Dermis blood vessel endothelial cell (primary cell): Measurements from ENCODE around the gene HAO2. TPM values are rescaled to one million over a fixed set of nuclear protein-coding genes. Genes with fewer than 3 reads are reported as not detected.

Experiments
- DNase-seq: peaks from one replicate; pipeline ENCODE4 v3.0.0; 2010
- total RNA-seq: library from RNA; depleted of rRNA; stranded (reverse); fragments of >200 nt; gene quantifications from 2 replicates; pipeline ENCODE4 v1.2.3, GENCODE V29; 2014

Gene HAO2
- total RNA-seq, 1 donor from 2014 or later = not detected

DNA sequence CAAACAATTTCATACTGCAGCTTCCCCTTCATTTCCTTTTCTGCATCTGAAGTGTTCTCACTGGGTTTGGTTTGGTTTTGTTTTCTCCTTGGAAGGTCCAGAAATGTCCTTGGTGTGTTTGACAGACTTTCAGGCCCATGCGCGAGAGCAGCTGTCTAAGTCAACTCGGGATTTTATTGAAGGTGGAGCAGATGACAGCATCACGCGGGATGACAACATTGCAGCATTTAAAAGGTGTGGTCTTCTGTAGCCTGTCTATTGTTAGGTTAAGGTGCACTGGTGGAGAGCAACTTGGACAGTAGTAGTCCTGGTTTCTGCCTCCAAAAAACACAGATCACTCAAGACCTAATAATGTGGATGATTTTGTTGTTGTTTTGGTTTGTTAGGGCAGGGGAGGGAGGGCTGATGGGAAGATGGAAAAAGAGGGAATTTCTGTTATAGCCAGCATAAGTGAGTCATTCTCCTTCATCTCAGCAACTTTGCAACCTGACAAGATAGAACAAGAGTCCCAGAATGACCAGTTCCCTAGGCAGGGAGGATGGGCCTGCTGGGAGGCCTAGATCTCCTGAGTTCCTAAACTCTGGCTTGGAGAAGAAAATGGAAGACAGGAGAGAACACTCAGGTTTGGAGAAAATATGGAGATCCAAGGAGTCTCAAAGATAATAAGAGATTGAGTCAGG, 12.5 kb downstream of the HAO2 start:
- DNase-seq = no peak

DNA sequence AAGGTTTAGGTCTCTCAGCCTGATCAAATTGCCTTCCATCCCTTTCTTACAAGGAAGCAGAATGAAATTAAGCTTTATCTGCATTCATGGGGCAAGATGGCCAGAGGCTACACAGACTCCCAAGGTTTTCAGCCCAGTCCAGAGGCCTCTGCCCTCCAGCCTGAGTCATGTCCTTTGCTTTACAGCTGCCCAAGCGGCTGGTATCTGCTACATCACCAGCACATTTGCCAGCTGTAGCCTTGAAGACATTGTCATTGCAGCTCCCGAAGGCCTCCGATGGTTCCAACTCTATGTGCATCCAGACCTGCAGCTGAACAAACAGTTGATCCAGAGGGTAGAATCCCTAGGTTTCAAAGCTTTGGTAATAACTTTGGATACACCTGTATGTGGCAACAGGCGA, 16.0 kb downstream of the HAO2 start:
- DNase-seq = no peak

DNA sequence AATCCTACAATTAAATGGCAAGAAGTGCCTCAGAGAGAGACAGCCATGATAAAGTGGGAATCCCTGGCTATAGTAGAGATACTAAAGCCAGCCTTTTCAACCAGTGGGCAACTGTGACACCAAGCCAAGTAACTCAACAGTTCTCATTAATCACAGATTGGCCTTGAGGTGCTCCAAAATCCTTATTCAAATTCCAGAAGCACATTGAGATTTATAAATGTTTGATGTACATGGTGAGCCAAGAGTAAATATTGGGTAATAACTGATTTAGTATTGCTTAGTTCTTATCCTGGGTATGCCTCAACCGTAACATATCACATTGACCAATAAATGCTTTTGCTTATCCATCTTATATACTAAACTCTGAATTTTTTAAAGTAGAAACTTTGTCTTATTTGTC, 17.1 kb downstream of the HAO2 start:
- no peak for DNase-seq

DNA sequence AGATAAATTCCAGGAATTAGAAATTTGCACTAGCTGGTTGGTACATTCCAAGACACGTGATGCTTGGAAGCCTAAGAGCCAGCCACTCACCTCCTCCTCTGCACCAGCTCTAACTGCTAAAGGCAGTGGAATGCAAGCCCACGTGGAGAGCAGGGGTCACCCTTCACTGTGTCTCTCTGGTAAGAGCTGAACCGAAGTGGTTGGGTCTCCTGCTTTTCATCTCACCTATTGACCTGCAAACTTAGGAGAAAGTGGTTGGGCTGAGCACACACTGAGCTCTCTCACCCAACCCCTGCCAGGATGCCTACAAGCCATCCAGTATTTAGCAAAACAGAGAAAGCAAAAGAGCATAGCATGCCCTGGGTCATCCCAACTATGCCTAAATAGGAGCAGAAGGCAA, 19.3 kb downstream of the HAO2 start:
- no peak for DNase-seq

DNA sequence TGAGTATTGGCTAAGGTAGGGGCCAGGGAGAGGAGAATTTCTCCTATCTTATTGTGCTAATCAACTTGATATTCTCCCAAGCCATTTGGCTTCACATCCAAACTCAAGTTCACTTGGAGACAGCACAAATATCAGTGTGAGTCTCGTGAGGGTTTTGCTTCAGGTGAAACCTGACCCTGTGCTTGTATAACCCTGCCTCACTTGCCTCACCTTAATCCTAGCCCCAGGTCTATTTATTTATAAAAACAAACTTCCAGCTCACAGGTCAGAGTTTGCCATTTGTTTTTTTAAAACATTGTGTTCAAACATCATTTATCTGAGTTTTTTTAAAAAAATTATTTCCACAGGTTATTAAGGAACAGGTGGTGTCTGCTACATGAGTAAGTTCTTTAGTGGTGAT, 19.9 kb downstream of the HAO2 start:
- no peak for DNase-seq

DNA sequence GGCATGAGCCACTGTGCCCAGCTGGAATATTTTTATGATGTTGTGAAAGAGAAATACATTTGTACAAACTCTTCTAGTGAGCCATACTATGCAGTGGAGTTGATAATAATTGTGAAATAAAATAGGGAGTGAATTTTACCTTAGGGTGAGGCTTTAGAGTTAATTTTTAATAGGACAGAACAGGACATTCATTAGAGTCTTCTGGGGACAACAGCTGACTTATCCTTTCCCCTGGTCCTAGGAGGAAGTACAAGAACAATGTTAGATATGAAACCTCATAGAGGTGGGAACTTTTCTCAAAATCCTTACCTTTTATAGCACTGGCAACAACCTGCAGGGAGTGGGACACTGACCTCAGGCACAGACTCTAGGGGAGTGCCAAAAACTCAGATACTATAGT, 21.9 kb downstream of the HAO2 start:
- no peak for DNase-seq

DNA sequence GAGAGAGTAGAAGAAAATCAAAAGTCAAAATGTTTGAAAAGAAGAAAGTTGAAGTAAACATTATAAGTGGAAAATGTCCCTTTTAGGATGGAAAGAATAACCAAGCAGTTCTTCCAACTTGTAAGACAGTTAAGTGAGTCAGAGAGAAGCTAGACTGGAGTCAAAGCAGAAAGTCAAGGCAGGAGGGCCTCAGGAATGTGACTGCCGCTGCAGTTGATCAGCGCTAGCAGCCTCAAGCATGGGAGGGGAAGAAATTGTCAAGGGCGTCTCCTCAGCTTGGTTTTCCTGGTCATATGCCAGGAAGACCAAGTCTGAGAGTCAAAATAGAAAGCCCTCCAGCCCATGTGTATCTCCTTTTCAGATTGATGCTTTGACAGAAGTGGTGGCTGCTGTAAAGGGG, 23.2 kb downstream of the HAO2 start:
- DNase-seq = no peak

DNA sequence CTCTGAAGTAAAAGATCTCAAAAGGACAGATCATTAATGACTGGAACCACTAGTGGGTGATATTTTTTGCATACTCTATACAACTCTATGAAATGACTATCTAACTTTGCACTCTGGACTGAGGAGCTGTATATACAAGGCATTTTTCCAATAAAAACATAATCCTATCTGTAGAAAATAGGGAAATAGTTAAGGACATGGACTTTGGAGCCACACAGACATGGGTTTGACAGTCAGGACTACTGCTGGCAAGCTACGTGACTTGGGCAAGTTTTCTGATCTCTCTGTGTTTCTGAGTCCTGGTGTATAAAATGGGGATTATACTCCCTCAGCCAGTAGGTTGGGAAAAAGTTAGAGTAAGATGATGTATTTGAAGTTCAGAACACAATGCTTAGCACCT, 25.5 kb downstream of the HAO2 start:
- no peak for DNase-seq

DNA sequence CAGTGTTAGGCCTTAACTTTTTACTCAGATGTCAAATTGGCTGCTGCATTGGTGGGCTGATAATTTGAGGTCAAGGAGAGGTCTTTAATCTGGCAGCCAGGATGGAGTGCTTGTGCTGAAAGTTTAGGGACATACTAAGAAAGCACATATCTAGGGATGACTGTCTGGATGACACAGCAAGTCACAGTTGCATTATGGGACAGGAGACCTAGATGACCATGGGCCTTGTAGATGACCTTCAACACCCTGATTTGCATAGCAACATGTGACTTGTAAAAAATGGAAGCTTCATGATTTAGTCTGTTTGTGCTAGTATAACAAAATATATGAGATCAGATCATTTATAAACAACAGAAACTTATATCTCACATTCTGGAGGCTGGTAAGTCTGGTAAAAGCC, 28.4 kb downstream of the HAO2 start:
- DNase-seq = no peak

DNA sequence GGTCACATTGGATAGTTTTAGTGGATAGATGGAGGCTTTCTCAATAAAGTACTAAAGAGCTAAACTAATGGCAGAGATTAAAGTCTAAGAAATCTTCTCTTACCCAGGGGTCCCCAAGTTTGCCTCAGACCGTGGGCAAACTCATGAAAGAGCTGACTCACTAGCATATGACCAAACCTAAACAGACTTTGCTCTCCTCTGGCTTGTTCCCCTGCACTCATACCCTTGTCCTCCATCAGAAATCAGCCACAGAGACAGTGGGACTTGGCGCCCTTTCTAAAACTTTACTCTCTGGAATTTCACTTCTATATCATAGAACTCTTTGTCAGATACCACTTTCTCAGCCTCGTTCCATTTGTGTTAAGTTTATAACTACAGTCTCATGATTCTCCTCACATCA, 29.4 kb downstream of the HAO2 start:
- DNase-seq = no peak

DNA sequence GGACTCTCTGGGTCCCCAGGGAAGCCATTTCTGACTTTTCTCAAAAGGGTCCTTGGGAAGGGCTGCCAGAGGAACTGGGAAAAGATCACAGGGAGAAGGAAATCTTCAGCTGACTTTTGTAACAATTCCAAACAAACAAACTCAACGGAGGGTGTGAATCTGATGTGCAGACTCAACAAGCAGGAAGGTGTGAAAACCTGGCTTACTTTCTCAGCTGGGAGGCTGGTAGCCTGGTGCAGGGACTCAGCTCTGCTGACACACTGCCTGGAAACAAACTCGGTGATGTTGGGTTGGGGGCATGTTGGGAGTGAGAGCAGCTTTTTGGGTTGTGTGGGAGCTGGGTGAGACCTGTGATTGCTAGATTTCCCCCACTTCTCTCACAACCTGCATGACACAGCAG, 36.2 kb downstream of the HAO2 start:
- DNase-seq = no peak

DNA sequence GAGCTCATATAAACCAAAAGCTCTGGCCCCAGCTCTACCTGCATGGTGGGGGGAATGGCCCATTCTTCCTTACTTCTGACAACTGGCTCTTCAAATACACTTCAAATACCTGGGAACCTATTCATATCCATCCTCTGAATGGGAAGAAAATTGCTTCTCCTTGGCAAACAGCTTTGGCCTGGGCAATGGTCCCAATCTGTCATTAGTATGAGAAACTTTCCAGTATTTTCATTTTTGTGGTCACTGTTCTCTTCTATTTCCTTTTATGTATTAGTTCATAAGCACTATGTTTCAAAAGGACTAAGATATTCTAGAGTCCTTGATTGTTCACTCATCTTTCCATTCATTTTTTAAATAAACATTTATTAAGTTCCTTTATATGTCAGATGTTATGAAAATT, 41.1 kb downstream of the HAO2 start:
- no peak for DNase-seq

DNA sequence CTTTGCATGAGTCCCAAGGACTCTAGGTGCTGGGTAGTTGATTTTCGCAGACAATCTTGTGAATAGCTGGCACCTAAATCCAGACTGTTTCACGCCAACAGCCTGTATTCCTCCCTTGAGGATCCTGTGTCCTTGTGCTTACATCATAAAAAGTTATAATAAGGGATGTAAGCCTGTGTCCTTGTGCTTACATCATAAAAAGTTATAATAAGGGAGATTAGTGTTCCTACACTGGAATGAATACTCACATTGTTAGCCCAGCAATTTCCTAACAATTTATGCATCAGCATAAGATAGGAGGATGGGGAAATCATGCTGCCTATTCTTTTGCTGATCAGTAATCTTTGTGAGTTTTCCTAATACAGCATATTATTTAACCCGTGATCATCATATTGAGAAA, 42.4 kb downstream of the HAO2 start:
- DNase-seq = no peak

DNA sequence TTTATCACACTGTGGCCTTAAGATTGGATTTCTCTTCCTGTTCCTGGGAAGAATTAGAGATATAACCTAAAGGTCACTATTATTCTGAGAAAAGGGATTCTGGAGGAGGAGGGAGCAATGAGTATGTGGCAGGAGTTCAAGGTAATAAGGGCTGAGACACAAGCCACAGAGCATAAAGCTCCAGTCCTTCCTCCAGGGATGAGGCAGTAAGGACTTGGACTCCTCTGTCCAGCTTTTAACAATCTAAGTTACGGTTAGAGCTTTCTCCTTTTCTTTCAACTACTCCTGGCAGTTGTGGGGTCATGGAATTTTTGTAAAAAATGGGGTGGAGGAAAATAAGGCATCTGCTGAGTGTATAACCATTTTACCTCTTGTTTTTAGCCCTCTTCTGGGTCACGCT, 46.4 kb downstream of the HAO2 start, which contains the start of gene HSD3B2:
Gene HSD3B2 (plus strand): TSS at position 201 of the 400 bp plus-strand sequence. CDS start 270 bp downstream, outside the sequence.
- DNase-seq = no peak

DNA sequence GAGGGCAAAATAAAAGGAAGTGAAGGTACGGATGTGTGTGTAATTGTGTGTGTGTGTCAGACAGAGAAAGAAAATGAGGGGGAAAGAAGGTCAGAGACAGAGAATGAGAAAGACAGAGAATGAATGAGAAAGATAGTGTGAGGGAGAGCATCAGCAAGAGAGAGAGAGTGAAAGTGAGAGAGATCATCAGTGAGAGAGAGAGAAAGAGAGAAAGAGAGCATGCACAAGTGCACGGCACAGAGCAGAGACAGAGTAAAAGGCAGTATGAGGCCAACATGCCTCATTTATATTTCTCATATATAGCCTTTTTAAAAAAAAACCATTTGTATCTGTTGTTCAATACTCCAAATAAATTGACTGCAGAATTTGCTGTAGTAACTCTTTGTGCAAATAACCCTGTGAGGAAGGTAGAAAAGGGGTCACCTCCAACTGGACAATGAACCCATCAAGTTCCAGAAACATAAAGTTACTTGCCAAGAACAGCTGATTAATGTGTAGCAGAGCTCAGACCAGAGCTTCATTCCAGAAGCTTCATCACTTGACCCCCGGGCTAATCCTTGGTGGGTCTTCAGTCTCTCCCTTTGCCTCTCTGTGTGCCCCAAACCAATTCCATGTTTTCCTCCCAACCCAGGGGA, 47.5 kb downstream of the HAO2 start:
- DNase-seq = no peak

DNA sequence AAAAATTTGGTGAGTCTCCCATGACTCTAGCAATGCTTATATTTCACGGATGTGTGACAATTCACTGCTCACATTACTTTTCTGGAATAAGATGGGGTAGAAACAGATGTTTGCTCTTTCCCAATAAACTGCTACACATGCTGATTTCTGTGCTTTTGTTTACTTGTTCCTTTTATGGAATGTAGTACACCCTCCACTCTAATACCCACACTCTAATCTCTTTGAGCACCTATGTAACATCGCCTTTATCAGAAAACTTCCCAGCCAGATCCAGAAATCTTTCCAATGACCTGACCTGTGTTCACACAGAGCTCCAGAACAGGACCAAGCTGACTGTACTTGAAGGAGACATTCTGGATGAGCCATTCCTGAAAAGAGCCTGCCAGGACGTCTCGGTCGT, 50.5 kb downstream of the HAO2 start:
- no peak for DNase-seq

DNA sequence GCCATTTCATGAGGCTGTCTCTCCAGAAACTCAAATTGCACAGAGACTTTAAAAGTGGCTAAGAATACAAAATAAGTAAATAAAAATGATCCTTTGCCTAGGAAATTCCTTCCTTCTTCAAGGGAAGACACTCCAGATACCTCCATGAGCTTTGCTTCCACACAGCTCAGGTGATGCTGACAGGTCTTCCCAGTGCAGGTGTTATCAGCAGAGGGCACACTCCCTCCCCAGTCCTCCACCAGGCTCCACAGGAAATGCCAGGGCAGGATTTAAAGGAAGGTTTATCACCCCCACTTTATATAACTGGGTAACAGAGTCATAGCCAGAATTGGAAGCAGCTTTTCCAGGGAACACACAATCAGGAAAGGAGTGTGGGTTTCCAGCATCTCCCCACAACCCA, 52.1 kb downstream of the HAO2 start:
- DNase-seq = no peak

DNA sequence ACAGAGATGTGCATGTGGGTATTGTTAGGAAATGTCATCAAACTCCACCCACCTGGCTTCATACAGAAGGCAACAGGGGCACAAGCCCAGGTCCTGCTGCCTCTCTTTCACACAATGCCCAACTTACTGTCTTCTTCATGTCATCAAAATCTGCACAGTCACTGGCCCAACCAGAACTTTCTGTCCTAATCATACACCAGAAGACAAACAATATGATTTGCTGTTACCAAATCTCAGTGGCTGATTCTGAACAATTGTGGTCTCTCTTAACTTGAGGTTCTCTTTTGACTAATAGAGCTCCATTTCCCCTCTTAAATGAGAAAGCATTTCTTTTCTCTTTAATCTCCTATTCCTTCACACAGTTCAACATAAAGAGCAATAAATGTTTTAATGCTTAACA, 54.0 kb downstream of the HAO2 start:
- DNase-seq = no peak

DNA sequence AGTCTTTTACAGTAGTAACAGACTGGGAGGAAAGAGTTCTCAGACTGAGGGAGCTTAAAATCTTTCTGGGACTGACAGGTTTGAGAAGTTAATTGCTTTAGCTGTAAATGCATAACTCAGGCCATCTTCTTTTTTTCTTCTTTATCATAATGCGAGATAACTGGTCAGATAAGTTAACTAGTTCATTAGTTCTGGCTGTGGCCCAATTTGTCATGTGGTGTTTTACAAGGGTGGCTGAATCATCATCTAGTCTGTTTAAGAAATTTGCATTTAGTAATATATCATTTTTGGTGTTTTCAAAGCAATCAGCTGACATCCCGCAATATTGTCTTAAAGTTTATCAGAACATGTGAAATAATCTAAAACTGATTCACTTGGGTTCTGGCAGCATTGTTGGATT, 60.4 kb downstream of the HAO2 start:
- no peak for DNase-seq

DNA sequence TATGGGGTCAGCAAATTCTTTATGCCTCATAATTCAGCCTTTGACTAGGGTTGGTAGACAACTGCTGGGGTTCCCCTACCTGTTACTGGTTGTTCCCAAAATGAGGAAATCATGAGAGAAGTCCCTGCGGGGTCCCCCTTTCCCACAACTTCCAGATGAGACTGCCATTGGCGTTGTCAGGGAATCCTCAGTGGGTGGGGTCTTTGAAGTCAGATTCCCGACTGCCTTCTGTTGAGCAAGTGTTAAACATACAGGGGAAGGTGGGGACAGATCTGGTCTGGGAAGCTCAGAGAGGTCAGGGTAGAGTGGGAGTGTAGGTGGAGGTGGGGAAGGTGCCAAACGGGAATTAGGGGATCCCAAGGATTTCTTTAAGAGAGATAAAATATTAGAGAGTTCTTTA, 61.1 kb downstream of the HAO2 start:
- DNase-seq = no peak

DNA sequence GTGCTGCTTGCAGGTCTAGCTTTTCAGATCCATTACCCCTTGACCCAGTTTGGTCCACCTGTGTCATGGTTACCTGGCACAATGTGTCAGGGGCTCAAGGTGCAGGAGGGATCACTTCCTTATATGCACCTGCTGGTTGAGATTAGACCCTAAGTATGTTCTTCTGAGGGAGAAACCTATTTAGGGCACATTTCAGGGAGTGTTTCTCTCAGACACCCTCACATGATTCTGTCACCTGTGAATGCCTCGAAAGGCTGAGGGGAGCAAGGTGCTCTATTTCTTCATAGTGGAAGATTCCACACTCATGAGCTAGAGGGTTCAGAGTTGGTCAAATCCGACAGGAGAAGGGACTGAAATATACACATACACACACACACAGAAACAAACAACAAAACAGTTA, 61.9 kb downstream of the HAO2 start:
- DNase-seq = no peak

DNA sequence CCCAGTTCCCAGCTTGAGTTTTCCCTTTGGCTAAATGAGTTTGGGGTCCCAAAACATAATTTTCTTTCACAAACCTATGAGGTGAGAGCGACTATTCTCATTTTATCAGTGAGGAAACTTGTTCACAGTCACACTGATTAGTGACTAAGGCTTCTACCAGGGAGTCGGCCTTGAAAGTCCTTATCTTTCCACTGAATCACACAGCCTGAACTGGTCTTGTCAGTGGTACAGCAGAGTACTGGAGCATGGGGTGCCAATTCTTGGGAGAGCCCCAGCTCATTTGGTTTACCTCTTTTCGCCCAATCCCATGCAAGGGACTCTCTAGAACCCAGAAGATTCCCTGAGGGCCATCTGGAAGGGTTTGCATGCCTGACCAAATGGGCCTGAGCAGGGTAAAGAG, 63.3 kb downstream of the HAO2 start:
- no peak for DNase-seq

DNA sequence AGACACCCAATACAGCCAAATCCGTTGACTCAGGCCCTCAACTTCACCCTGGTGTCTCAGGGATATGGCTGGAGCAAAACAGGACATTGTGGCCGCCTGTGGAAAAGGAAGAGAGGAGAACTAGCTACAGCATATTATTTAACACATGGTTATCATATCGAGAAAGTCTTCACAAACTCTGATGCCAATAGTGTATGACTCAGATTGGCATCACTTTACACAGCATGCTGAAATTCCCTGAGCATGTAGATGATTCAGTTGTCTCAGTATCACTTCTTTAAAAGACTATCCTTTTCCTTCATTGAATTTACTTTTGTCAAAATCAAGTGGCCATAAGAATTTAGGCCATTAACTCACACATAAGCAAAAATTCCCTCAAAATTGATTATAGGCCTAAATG, 66.5 kb downstream of the HAO2 start:
- no peak for DNase-seq

DNA sequence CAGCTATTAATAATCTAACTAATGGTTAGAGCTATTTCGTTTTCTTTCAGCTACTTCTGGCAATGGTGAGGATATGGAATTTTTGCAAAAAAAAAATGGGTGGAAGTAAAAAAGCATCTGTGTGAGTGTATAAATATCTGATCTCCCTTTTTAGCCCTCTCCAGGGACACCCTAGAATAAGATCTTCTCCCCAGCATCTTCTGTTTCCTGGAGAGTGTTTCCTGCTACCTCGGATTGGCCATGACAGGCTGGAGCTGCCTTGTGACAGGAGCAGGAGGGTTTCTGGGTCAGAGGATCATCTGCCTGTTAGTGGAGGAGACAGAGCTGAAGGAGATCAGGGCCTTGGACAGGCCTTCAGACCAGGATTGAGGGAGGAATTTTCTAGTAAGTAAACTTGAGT, 70.2 kb downstream of the HAO2 start:
- no peak for DNase-seq

DNA sequence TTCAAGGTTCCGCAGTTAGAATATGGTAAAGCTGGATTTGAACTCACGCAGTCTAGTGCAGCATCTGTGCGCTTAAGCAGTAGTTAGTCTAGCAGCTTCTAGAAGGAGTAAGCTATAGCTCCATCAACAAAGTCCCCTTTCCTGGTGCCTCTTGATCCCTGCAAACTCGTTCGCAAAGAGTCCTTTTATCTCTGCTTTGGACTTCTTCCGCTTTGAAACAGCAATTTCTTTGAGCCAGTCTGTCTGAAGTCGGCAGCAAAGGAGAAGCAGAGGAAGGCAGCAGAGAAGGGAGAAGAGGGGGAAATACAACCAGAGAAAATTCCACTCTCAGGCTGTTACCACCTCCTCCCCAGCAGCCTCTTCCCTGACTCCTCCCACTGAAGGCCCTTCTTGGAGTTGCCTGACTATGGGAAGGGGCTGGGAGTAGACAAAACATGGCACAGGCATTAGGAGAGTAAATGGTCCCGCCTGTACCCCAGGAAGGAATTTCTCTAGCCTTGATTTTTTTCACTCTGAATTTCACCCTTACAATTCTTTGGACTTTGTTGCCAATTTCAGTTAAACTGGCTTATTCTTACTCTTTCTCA, 72.2 kb downstream of the HAO2 start:
- no peak for DNase-seq
